ENCODE measurements around the gene MIAT.

DNA sequence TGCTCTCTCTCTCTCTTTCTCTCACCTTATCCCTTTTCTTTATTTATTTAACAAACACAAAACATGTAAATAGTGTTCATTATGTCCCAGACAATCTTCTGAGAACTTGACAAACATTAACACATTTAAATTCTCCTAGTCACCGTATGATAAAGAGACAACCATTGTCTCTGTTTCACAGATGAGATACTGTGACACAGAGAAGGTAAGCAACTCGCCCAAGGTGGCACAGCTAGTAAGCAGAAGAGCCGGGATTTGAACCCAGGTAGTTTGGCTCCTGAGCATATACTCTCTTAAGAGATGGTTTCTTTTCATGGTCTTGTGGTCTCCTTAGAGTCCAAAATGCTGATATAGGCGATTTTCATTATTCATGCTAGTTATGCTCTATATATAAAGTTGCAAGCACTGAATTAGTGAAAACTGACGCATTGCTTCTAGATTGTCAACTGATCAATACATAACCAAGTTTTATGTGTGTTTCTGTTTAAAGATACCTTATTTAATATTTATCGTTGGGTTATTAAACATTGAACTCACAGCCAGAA, 58.1 kb downstream of the MIAT start:
- TF ChIP-seq MYC (IDR thresholded peaks at IDR 0.05; ENCODE audit: borderline replicate concordance, low read length) (no peak), NPAS2 (CRISPR knock-in tag; IDR thresholded peaks at IDR 0.05; ENCODE audit: borderline replicate concordance) (no peak), JUN (IDR thresholded peaks at IDR 0.05) (no peak), POLR2A (IDR thresholded peaks at IDR 0.05; ENCODE audit: low read length) (no peak), SREBF2 (IDR thresholded peaks at IDR 0.05) (no peak), SMC3 (IDR thresholded peaks at IDR 0.05) (no peak), PHF8 (IDR thresholded peaks at IDR 0.05; ENCODE audit: borderline replicate concordance, low read depth) (no peak), FOSL2 (IDR thresholded peaks at IDR 0.05) (no peak), FOSL2 (CRISPR knock-in tag; IDR thresholded peaks at IDR 0.05) (no peak), RFX5 (IDR thresholded peaks at IDR 0.05) (no peak)
- TF ChIP-seq, protein P1, sequence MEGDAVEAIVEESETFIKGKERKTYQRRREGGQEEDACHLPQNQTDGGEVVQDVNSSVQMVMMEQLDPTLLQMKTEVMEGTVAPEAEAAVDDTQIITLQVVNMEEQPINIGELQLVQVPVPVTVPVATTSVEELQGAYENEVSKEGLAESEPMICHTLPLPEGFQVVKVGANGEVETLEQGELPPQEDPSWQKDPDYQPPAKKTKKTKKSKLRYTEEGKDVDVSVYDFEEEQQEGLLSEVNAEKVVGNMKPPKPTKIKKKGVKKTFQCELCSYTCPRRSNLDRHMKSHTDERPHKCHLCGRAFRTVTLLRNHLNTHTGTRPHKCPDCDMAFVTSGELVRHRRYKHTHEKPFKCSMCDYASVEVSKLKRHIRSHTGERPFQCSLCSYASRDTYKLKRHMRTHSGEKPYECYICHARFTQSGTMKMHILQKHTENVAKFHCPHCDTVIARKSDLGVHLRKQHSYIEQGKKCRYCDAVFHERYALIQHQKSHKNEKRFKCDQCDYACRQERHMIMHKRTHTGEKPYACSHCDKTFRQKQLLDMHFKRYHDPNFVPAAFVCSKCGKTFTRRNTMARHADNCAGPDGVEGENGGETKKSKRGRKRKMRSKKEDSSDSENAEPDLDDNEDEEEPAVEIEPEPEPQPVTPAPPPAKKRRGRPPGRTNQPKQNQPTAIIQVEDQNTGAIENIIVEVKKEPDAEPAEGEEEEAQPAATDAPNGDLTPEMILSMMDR (IDR thresholded peaks at IDR 0.05), result no peak

Measured in A549 (cell line).